GM23248 (cell line): ENCODE measurements around the gene RASA2. TPM values are rescaled to one million over a fixed set of nuclear protein-coding genes. Genes with fewer than 3 reads are reported as not detected.
A peak's percentile ranks its signal among the peaks of the same experiment; 100 is the strongest.

Experiments used
- DNase-seq: peaks from one replicate; pipeline ENCODE4 v3.0.0-alpha.2; 2015
- H2AFZ ChIP-seq: fragments of 200-600 bp; sonication (generic); 2 replicates; pipeline ENCODE4 v1.6.1; 2016; ENCODE audit warnings: antibody characterized with exemption
- H3F3A ChIP-seq: fragments of 200-600 bp; sonication (generic); 2 replicates; pipeline ENCODE4 v1.6.1; 2016; ENCODE audit warnings: mild to moderate bottlenecking, antibody characterized with exemption, mixed run types; ENCODE audit not compliant: insufficient read depth
- H3K27ac ChIP-seq: fragments of 200-600 bp; sonication (generic); 2 replicates; pipeline ENCODE4 v1.5.1; 2016; ENCODE audit warnings: mild to moderate bottlenecking
- H3K27me3 ChIP-seq: fragments of 200-600 bp; sonication (generic); replicated peaks from 2 replicates; pipeline ENCODE4 v1.6.1; 2016; ENCODE audit warnings: mild to moderate bottlenecking; ENCODE audit not compliant: insufficient read depth
- H3K36me3 ChIP-seq: fragments of 200-600 bp; sonication (generic); 2 replicates; pipeline ENCODE4 v1.6.1; 2016; ENCODE audit warnings: low read depth, mild to moderate bottlenecking
- H3K4me1 ChIP-seq: fragments of 200-600 bp; sonication (generic); 2 replicates; pipeline ENCODE4 v1.6.1; 2016; ENCODE audit warnings: mild to moderate bottlenecking; ENCODE audit not compliant: insufficient read depth
- H3K4me2 ChIP-seq: fragments of 200-600 bp; sonication (generic); one replicate; pipeline ENCODE4 v1.6.1; 2016; ENCODE audit warnings: mild to moderate bottlenecking; ENCODE audit not compliant: unreplicated experiment
- H3K4me3 ChIP-seq: fragments of 200-600 bp; sonication (generic); 2 replicates; pipeline ENCODE4 v1.5.1; 2016; ENCODE audit warnings: mild to moderate bottlenecking
- H3K79me2 ChIP-seq: fragments of 200-600 bp; sonication (generic); 2 replicates; pipeline ENCODE4 v1.6.1; 2016; ENCODE audit warnings: mild to moderate bottlenecking; ENCODE audit not compliant: insufficient read depth
- H3K9ac ChIP-seq: fragments of 200-600 bp; sonication (generic); 2 replicates; pipeline ENCODE4 v1.6.1; 2016; ENCODE audit warnings: mild to moderate bottlenecking
- H3K9me2 ChIP-seq: fragments of 200-600 bp; sonication (generic); 2 replicates; pipeline ENCODE4 v1.6.1; 2016; ENCODE audit warnings: mixed run types, mild to moderate bottlenecking, moderate library complexity; ENCODE audit not compliant: insufficient read depth
- H3K9me3 ChIP-seq: fragments of 200-600 bp; sonication (generic); one replicate; pipeline ENCODE4 v1.6.1; 2017; ENCODE audit warnings: low read depth
- H4K20me1 ChIP-seq: fragments of 200-600 bp; sonication (generic); 2 replicates; pipeline ENCODE4 v1.6.0; 2016; ENCODE audit not compliant: insufficient read depth
- EZH2 ChIP-seq: fragments of 200-600 bp; sonication (generic); IDR thresholded peaks from 2 replicates; pipeline ENCODE4 v1.6.1; 2018; ENCODE audit warnings: antibody characterized with exemption, mild to moderate bottlenecking; ENCODE audit not compliant: insufficient read depth, poor library complexity, severe bottlenecking
- EZH2phosphoT487 ChIP-seq: fragments of 200-600 bp; sonication (generic); IDR thresholded peaks from 2 replicates; pipeline ENCODE4 v1.6.1; 2018; ENCODE audit warnings: antibody characterized with exemption, moderate library complexity, mild to moderate bottlenecking, low read depth; ENCODE audit not compliant: insufficient read depth
- WGBS, 2 experiments: methylation state at CpG; one replicate each; pipeline ENCODE4 v1.1.6; 2015 to 2017; ENCODE audit warnings: low lambda C conversion rate in 2 of 2, low coverage in 1 of 2; ENCODE audit errors: missing lambda C conversion rate in 2 of 2; 5-methylcytosine and 5-hydroxymethylcytosine counted together
- in situ Hi-C: fragments of 300-500 bp; cut with MboI; formaldehyde crosslinking; loops from 2 replicates; pipeline ENCODE4 v1.15.0; 2020
- polyA plus RNA-seq: library from polyadenylated mRNA; unstranded; fragments of >200 nt; fragmentation: Nextera tagmentation; extraction: Ambion mirVana; gene quantifications from 2 replicates; pipeline ENCODE4 v1.2.1, GENCODE V29; 2016
- total RNA-seq: library from RNA; depleted of rRNA; stranded (reverse); fragments of >200 nt; shearing (Covaris generic); gene quantifications from 2 replicates; pipeline ENCODE4 v1.2.3, GENCODE V29; 2014

RASA2 gene
- total and polyA plus RNA-seq, 2 experiments from 2014 or later: 16.9 to 18.8 TPM

DNA sequence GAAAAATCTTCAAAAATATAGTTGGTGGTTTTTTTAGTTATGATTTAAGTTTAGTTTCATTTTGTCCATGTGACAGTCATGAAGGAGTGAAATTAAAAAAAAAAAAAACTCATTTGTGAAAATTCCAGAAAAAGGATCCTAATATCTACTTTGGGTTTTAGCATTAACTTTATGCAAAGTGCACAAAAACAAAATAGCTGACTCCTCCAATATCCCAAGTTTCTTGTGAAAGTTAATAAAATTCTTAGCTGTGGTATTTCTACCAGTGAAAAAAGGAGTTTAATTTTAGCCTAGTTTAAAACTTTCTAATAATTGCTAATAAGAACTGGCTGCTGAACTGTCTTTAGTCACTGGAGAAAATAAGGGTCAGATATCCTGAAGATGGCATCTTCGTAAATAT, 40.8 kb upstream of the RASA2 start:
- no peak for DNase-seq
- Histone ChIP-seq H3K9ac (no peak overlapping the region), H3K36me3 (peaks cover 57% of the 10 kb centered on the region), H2AFZ (no peak overlapping the region), H3F3A (peaks cover 90% of the 10 kb centered on the region), H3K27me3 (no peaks in the 10 kb centered on the region), H4K20me1 (no peaks in the 10 kb centered on the region), H3K4me3 (no peak overlapping the region), H3K9me3 (no peaks in the 10 kb centered on the region), H3K4me2 (no peak overlapping the region), H3K79me2 (peaks cover 67% of the 10 kb centered on the region), H3K27ac (no peak overlapping the region), H3K9me2 (no peaks in the 10 kb centered on the region), H3K4me1 (peaks cover 46% of the 10 kb centered on the region)
- in situ Hi-C loops: no loop called here
- WGBS, 2 experiments: 100% methylated on average over 1 of the region's 1 CpG
- TF ChIP-seq EZH2: no peak
- no peak for TF ChIP-seq EZH2phosphoT487

- Histone ChIP-seq H3K36me3 (peaks cover 54% of the 10 kb centered on the region), H3F3A (peaks cover 91% of the 10 kb centered on the region), H3K9me3 (no peaks in the 10 kb centered on the region), H3K4me2 (no peak overlapping the region), H3K4me1 (peaks cover 41% of the 10 kb centered on the region), H3K4me3 (no peak overlapping the region), H2AFZ (no peak overlapping the region), H3K79me2 (peaks cover 64% of the 10 kb centered on the region), H3K9ac (no peak overlapping the region), H3K27me3 (no peaks in the 10 kb centered on the region), H3K27ac (no peak overlapping the region), H4K20me1 (no peaks in the 10 kb centered on the region), H3K9me2 (no peaks in the 10 kb centered on the region)
- in situ Hi-C loops: no loop called here
- DNase-seq: no peak
- TF ChIP-seq EZH2 (no peak), EZH2phosphoT487 (no peak)
These were observed 40.1 kb upstream of the RASA2 start for GRCh38 chr3:141446737-141447136.

DNA sequence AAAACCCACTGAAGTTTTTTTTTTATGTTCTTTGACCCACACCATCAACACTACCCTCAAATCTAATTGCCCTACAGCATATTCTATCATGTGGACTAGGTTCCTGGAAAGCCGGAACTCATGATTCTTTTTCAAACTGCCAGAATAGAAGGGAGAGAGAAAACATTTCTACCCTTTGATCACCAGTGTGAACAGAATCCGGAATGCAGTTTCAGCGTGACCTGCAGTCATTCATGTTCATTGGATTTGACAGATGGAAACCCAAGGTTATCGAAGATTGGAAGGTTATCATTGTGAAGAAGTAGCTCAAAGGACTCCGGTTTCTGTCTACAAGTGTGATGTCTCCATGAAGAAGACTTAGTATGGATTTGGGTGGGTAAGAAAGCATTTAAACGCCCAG, 39.4 kb upstream of the RASA2 start:
- no peaks in the 10 kb centered on the region for H4K20me1 ChIP-seq
- no peaks in the 10 kb centered on the region for H3K9me3 ChIP-seq
- DNase-seq: no peak
- no peak for TF ChIP-seq EZH2phosphoT487
- TF ChIP-seq EZH2: no peak
- H3K9ac ChIP-seq: no peak overlapping the region
- 90% methylated on average over 6 of the region's 6 CpGs for WGBS, 2 experiments
- no peak overlapping the region for H3K4me3 ChIP-seq
- peaks cover 86% of the 10 kb centered on the region for H3F3A ChIP-seq
- H3K27me3 ChIP-seq: no peaks in the 10 kb centered on the region
- in situ Hi-C loops: no loop called here
- H3K4me2 ChIP-seq: no peak overlapping the region
- no peaks in the 10 kb centered on the region for H3K9me2 ChIP-seq
- H3K4me1 ChIP-seq: peaks cover 36% of the 10 kb centered on the region
- H3K36me3 ChIP-seq: peaks cover 53% of the 10 kb centered on the region
- peaks cover 63% of the 10 kb centered on the region for H3K79me2 ChIP-seq
- H3K27ac ChIP-seq: peak overlapping the region; percentile 51; the same call in 1 of the 2 replicates
- H2AFZ ChIP-seq: no peak overlapping the region

- peak; percentile 73 for DNase-seq
- in situ Hi-C loops: no loop called here
- H3K9ac ChIP-seq: peak overlapping the region; percentile 29
- H3K4me1 ChIP-seq: peaks cover 33% of the 10 kb centered on the region
- no peaks in the 10 kb centered on the region for H3K27me3 ChIP-seq
- H3K9me3 ChIP-seq: no peaks in the 10 kb centered on the region
- 38% methylated on average over 6 of the region's 6 CpGs for WGBS, 2 experiments
- no peak overlapping the region for H3K4me3 ChIP-seq
- peaks cover 50% of the 10 kb centered on the region for H3K79me2 ChIP-seq
- peaks cover 73% of the 10 kb centered on the region for H3F3A ChIP-seq
- no peaks in the 10 kb centered on the region for H4K20me1 ChIP-seq
- H3K27ac ChIP-seq: peak overlapping the region; percentile 51
- peak overlapping the region; percentile 9 for H3K4me2 ChIP-seq
- H3K36me3 ChIP-seq: peaks cover 40% of the 10 kb centered on the region
- H3K9me2 ChIP-seq: no peaks in the 10 kb centered on the region
- H2AFZ ChIP-seq: no peak overlapping the region
- TF ChIP-seq EZH2 (no peak), EZH2phosphoT487 (no peak)
These were observed 38.1 kb upstream of the RASA2 start for GRCh38 chr3:141448606-141449220.
